ENCODE measurements around the gene ST7.

The ST7 gene

DNA sequence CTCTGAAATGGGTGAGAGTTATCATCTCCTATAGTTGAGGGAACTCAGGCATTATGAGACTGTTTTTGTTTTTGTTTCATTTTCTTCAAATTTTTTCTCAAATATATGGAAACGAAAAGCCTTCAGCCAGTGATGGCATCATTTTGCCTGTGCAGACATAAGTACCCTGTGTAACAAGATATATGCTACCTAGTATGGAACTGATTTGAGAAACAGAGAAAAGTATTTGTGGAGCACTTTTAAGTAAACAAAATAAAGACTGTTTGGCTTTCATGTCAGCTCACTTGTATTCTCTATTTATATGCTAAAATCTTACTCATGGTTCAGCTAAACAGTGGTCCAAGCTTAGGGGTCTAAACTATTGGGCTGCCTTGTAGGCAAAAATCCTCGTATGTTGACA, 219.0 kb downstream of the ST7 start:
- no peaks in the 10 kb centered on the region for H3K4me1 Mint-ChIP-seq (ENCODE audit: low read depth)
- H3K27me3 Mint-ChIP-seq (ENCODE audit: low read depth) = no peaks in the 10 kb centered on the region
- no peak for DNase-seq (ENCODE audit: low spot score)
- no peaks in the 10 kb centered on the region for H3K36me3 Mint-ChIP-seq (ENCODE audit: low read depth)
- H3K4me3 Mint-ChIP-seq = no peak overlapping the region
- no peaks in the 10 kb centered on the region for H3K9me3 Mint-ChIP-seq
- no peak overlapping the region for H3K27ac Mint-ChIP-seq

DNA sequence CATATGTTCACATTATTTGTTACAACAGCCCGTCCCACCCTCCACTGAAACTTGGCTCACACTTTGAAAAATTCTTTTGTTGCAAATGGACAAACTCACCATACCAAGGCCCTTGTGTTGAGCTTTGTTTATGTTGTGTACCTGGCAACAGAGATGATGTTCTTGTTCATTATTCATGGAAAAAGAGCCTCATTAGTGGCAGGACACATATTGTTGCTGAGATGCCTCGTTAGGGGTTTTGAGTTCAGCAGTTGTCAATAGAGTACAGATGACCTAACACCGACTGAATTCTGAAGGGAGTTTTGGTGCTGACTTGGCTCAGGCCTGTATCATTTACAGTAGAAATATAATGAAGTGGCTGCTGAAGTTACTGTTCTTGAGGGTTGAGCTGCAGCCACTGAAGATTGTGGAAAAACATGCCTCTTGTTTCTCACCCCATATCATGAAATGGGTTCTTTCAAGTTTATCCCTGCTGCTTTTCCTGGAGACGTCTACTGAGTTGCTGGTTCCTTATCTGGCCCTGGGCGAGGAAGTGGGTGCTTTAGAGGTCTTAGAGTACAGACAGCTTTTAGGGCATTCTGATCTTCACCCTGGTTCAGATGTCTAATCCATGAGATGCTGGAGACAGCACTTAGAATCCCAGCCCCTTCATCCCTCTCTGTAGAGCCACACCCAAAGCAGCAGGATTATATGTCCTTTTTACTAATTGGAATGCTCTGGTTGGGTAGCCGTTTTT, 219.9 kb downstream of the ST7 start:
- Mint-ChIP-seq H3K36me3 (ENCODE audit: low read depth) (no peaks in the 10 kb centered on the region), H3K9me3 (no peaks in the 10 kb centered on the region), H3K27me3 (ENCODE audit: low read depth) (no peaks in the 10 kb centered on the region), H3K4me1 (ENCODE audit: low read depth) (no peaks in the 10 kb centered on the region), H3K27ac (no peak overlapping the region), H3K4me3 (no peak overlapping the region)
- DNase-seq (ENCODE audit: low spot score) = no peak

DNA sequence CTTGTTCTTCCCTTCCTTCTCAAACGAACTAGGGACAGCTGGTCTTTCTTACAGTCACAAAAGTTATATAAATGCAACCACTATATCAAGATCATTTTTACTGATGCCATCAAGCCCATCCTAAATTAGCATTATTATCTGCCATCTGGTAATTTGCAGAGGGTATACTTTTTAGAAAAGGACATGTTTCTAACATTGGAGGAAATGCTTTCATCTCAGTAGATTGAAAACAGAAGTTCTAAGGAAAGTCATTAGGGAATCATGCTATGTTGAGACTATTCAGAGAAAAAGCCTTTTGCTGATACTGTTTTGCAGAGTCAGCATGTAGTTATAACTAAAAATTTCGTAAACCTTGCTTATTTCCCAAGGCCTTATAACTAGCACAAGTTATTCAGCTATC, 222.9 kb downstream of the ST7 start:
- H3K36me3 Mint-ChIP-seq (ENCODE audit: low read depth) = no peaks in the 10 kb centered on the region
- H3K4me3 Mint-ChIP-seq = no peak overlapping the region
- no peak overlapping the region for H3K27ac Mint-ChIP-seq
- DNase-seq (ENCODE audit: low spot score) = no peak
- H3K4me1 Mint-ChIP-seq (ENCODE audit: low read depth) = no peaks in the 10 kb centered on the region
- H3K27me3 Mint-ChIP-seq (ENCODE audit: low read depth) = peaks cover 1% of the 10 kb centered on the region
- no peaks in the 10 kb centered on the region for H3K9me3 Mint-ChIP-seq

DNA sequence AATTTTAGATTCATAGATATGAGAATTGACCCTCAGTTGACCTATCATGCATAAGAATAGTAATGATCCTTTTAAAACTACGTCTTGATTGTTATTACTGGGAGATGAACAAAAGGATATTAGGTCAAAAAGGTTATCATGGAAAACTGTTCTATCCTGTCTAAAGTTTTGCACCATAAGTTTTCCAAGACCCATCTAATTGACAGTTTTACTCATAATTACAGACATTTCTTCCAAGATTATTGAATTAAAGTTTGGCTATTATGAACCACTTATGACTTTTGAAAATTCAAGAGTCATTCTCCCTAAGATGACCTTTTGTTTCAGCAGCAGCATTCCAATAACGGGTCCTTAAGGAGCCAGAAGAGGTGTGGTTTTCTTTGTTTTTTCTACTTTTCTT, 225.3 kb downstream of the ST7 start:
- Mint-ChIP-seq H3K36me3 (ENCODE audit: low read depth) (no peaks in the 10 kb centered on the region), H3K4me3 (no peak overlapping the region), H3K27ac (no peak overlapping the region), H3K9me3 (no peaks in the 10 kb centered on the region), H3K27me3 (ENCODE audit: low read depth) (peaks cover 1% of the 10 kb centered on the region), H3K4me1 (ENCODE audit: low read depth) (no peaks in the 10 kb centered on the region)
- no peak for DNase-seq (ENCODE audit: low spot score)

DNA sequence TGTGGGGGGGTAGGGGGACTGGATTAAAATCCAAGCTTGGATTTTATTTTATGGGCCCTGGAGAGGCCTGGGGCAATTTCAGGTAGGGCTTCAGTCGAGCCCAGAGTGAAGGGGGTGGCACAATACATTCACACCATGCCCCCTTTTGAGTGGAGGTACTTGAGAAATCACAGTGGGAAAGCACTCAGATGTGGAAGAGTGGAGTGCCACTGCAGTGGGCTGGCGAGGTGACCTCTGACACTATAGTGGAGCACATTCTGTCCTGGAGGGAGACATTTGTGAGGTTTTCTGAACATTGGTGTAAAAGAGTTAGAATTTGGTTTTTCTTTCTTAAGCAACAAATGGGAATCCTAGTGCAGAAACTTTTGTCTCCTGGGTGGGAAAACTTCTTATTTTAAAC, 226.4 kb downstream of the ST7 start:
- H3K4me3 Mint-ChIP-seq = no peak overlapping the region
- H3K27ac Mint-ChIP-seq = no peak overlapping the region
- H3K27me3 Mint-ChIP-seq (ENCODE audit: low read depth) = peaks cover 1% of the 10 kb centered on the region
- no peaks in the 10 kb centered on the region for H3K9me3 Mint-ChIP-seq
- no peak for DNase-seq (ENCODE audit: low spot score)
- no peaks in the 10 kb centered on the region for H3K36me3 Mint-ChIP-seq (ENCODE audit: low read depth)
- H3K4me1 Mint-ChIP-seq (ENCODE audit: low read depth) = no peaks in the 10 kb centered on the region

DNA sequence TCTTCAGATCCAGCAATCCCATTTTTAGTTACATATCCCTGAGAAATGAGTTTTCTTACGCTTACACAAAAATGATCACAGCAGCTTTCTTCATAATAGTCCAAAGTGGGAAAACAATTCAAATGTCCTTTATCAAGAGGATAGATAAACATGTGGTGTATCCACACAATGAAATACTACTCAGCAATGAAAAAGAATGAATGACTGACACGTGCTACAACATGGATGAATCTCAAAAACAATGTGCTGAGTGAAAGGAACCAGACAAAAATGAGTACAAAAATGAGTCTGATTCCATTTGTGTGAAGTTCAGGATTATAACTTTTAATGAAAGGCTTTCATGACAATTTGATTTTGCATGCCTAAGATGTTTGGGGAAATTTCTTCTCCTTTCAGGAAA, 230.4 kb downstream of the ST7 start:
- Mint-ChIP-seq H3K36me3 (ENCODE audit: low read depth) (no peaks in the 10 kb centered on the region), H3K9me3 (no peaks in the 10 kb centered on the region), H3K4me1 (ENCODE audit: low read depth) (peaks cover 4% of the 10 kb centered on the region), H3K27me3 (ENCODE audit: low read depth) (peaks cover 1% of the 10 kb centered on the region), H3K4me3 (no peak overlapping the region), H3K27ac (no peak overlapping the region)
- DNase-seq (ENCODE audit: low spot score) = no peak

DNA sequence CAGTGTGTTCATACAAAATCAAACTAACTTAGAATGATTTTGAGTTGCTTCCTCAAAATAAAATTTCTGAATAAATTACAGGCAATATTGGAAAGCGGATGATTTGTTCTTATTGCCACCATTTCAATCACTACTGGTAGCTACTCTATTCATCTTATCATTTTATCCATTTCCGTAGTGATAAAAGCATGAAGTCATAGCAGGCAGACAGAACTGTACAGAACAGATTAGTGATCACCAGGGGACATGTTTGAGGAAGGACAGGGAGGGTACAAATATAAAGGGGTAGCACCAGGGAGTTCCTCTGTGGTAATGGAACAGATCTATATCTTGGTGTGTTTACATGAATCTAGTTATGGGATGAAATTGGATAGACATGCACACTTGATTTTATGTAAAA, 231.1 kb downstream of the ST7 start:
- peaks cover 4% of the 10 kb centered on the region for H3K4me1 Mint-ChIP-seq (ENCODE audit: low read depth)
- no peak overlapping the region for H3K27ac Mint-ChIP-seq
- H3K4me3 Mint-ChIP-seq = no peak overlapping the region
- H3K27me3 Mint-ChIP-seq (ENCODE audit: low read depth) = peaks cover 1% of the 10 kb centered on the region
- H3K36me3 Mint-ChIP-seq (ENCODE audit: low read depth) = no peaks in the 10 kb centered on the region
- no peaks in the 10 kb centered on the region for H3K9me3 Mint-ChIP-seq
- no peak for DNase-seq (ENCODE audit: low spot score)

DNA sequence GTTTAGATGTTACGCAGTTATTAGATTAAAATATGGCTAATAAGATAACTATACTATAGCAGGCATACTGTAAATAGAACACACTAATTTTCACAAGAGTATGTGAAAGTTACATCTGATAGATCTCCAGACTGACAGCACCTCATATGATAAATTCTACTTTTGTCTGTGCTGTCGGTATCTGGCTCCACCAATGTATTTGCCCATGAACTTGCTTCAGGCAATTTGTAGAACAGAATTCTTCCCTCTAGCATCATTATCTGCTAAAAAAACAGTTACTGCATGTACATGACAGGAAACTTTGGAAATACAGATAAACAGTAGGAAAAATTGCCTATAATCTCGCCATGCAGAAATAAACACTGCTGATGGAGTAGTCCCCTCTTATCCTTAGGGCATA, 231.8 kb downstream of the ST7 start:
- no peak for DNase-seq (ENCODE audit: low spot score)
- H3K9me3 Mint-ChIP-seq = no peaks in the 10 kb centered on the region
- H3K27ac Mint-ChIP-seq = no peak overlapping the region
- H3K27me3 Mint-ChIP-seq (ENCODE audit: low read depth) = peaks cover 1% of the 10 kb centered on the region
- peaks cover 4% of the 10 kb centered on the region for H3K4me1 Mint-ChIP-seq (ENCODE audit: low read depth)
- H3K4me3 Mint-ChIP-seq = no peak overlapping the region
- no peaks in the 10 kb centered on the region for H3K36me3 Mint-ChIP-seq (ENCODE audit: low read depth)

DNA sequence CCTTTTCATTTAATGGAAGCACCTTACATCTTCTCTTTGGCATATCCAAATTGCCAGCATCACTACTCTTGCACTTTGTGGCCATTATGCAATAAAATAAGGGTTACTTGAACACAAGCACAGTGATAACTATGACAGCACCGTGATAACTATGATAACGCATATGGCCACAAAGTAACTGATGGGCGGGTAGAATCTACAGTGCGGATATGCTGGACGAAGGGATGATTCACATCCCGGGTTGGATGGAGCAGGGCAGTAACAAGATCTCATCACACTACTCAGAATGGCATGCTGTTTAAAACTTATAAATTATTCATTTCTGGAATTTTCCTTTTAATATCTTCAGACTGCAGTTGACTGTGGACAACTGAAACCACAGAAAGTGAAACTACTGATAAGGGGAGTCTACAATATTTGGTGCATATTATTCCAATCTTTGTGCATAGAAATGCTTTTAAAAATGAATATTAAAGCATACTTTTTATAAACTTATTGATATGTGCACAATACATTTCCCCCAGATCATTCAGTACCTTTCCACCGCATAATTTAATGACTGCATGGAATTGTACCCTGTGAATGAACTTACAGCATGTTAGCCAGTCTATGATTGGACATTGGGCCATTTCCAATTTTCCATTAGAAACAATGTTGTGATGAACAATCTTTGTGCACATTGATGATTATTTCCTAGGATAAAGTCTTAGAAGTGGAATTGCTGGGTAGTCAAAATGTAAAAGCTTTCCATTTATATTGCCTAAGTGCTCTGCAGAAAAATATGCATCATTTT, 233.1 kb downstream of the ST7 start:
- DNase-seq (ENCODE audit: low spot score) = no peak
- Mint-ChIP-seq H3K4me1 (ENCODE audit: low read depth) (peaks cover 4% of the 10 kb centered on the region), H3K27me3 (ENCODE audit: low read depth) (no peaks in the 10 kb centered on the region), H3K27ac (no peak overlapping the region), H3K36me3 (ENCODE audit: low read depth) (no peaks in the 10 kb centered on the region), H3K9me3 (no peaks in the 10 kb centered on the region), H3K4me3 (no peak overlapping the region)

DNA sequence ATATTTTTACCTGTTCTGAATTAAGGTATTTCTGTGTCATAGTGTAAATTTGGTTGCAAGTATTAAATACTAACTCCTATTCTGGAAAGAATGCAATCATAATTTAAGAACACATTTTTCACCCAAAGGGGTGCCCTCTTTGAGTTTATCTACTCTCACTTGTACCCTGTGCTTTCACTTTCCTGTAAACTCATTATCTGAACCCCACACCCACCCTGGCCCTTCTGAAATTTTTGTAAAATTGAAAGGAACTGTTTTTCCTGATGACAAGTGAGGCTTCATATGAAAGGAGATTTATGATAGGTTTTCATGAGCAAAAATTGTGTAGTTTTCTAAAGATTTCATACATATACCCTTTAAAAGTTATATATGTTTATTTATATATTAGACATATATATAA, 235.1 kb downstream of the ST7 start:
- H3K27me3 Mint-ChIP-seq (ENCODE audit: low read depth) = no peaks in the 10 kb centered on the region
- peaks cover 4% of the 10 kb centered on the region for H3K4me1 Mint-ChIP-seq (ENCODE audit: low read depth)
- no peaks in the 10 kb centered on the region for H3K9me3 Mint-ChIP-seq
- H3K4me3 Mint-ChIP-seq = no peak overlapping the region
- H3K27ac Mint-ChIP-seq = no peak overlapping the region
- H3K36me3 Mint-ChIP-seq (ENCODE audit: low read depth) = no peaks in the 10 kb centered on the region
- no peak for DNase-seq (ENCODE audit: low spot score)

DNA sequence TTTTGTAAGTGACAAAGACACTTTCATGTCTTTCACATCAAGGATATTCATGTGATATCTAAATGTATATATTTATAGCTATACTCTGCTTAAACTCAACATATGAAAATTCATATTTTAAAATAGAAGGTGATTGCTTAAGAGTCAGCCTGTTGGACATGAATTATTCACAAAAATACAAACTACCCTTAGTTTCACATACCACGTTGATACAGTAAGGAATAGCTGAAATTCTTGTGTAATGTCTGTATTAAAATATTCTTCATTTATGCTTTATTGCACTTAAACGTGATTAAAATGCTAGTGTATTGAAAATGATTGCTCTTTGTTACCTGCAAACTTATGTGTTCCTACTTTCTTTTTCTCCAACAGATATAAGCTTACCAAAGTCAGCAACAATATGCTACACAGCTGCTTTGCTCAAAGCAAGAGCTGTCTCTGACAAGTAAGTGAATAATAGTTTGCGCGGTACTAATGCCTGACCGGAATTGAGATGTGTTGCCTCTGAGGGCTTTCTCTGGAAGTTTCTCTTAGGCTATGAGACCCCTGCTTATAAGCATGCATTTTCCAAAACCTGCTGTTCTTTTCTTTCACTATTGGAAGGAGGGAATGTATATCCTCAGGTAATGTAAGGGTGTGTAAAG, 235.8 kb downstream of the ST7 start:
- Mint-ChIP-seq H3K27ac (no peak overlapping the region), H3K36me3 (ENCODE audit: low read depth) (no peaks in the 10 kb centered on the region), H3K9me3 (no peaks in the 10 kb centered on the region), H3K4me1 (ENCODE audit: low read depth) (peaks cover 4% of the 10 kb centered on the region), H3K27me3 (ENCODE audit: low read depth) (no peaks in the 10 kb centered on the region), H3K4me3 (no peak overlapping the region)
- no peak for DNase-seq (ENCODE audit: low spot score)

DNA sequence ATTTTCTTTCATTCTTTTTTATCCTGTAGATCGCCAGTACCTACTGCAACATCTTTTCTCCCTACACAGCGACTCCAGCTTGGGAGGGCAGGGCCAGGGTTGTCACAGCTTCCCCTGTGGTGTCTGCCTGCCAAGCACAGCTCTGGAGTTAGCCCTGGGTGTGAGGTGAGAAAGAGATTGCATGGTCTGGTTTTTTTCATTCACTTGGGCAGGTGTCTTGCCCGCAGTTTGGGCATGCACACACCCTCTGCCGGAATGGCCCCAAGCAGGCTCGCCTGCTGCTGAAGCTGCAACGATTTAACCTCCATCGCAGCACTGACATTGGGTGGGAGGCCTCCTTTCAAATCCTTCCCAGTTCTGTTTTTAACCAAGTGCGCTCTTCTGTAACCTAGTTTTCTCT, 236.8 kb downstream of the ST7 start:
- Mint-ChIP-seq H3K36me3 (ENCODE audit: low read depth) (no peaks in the 10 kb centered on the region), H3K27ac (no peak overlapping the region), H3K9me3 (no peaks in the 10 kb centered on the region), H3K4me1 (ENCODE audit: low read depth) (peaks cover 4% of the 10 kb centered on the region), H3K27me3 (ENCODE audit: low read depth) (no peaks in the 10 kb centered on the region), H3K4me3 (no peak overlapping the region)
- no peak for DNase-seq (ENCODE audit: low spot score)

DNA sequence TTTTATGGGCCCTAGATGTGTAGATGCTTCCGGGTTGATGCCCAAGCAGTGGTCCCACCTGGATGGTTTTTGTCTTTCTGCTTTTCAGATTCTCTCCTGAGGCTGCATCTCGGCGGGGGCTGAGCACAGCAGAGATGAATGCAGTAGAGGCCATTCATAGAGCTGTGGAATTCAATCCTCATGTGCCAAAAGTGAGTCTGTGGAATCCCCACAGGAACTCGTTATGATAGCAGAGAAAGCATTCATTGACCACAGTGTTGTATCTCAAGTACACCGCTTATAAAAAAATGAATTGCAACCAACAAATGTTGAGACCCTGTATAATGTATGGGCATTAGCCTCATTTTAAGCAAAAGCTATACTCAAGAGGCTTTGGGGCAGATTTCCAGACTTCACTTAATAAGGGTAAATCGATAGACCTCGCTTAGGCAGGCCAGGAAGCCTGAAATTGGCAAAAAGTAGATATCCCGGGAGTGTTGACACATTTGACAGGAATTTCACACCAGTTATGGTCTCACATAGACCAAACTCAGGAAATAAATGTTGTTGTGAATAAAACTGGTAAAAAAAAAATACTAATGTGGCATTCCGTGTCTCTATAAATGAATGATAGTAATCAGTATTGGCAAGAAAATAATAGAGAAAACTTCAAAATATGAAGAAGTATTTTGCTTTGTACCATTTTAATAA, 237.6 kb downstream of the ST7 start:
- H3K4me1 Mint-ChIP-seq (ENCODE audit: low read depth) = peaks cover 4% of the 10 kb centered on the region
- no peak for DNase-seq (ENCODE audit: low spot score)
- H3K36me3 Mint-ChIP-seq (ENCODE audit: low read depth) = no peaks in the 10 kb centered on the region
- H3K27me3 Mint-ChIP-seq (ENCODE audit: low read depth) = no peaks in the 10 kb centered on the region
- no peak overlapping the region for H3K4me3 Mint-ChIP-seq
- H3K9me3 Mint-ChIP-seq = no peaks in the 10 kb centered on the region
- H3K27ac Mint-ChIP-seq = no peak overlapping the region

DNA sequence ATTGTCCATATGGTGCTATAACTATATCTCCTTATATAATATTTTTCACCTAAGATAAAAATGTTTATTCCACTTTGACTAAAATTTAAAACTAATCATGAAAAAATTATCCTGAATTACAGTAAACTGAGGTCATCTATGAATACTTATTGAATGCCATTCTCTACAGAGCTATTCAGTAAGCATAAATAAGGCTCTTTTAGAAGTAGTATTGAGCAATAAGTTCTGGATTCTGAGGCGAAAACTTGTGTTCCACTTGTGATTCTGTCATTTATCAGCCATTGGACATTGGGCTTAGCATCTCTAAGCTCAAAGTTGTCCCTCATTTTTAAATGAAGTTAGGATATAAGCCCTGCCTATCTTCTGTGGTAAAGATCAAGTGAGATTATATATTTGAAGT, 238.8 kb downstream of the ST7 start:
- no peaks in the 10 kb centered on the region for H3K36me3 Mint-ChIP-seq (ENCODE audit: low read depth)

More for the DNA sequence above, 238.8 kb downstream of the ST7 start:
- DNase-seq (ENCODE audit: low spot score) = no peak
- H3K9me3 Mint-ChIP-seq = no peaks in the 10 kb centered on the region
- H3K27ac Mint-ChIP-seq = no peak overlapping the region
- peaks cover 4% of the 10 kb centered on the region for H3K4me1 Mint-ChIP-seq (ENCODE audit: low read depth)
- H3K4me3 Mint-ChIP-seq = no peak overlapping the region
- H3K27me3 Mint-ChIP-seq (ENCODE audit: low read depth) = no peaks in the 10 kb centered on the region
